K562 (cell line): ENCODE results near the gene EDEM2. TPM values are rescaled to one million over a fixed set of nuclear protein-coding genes. Genes with fewer than 3 reads are reported as not detected.

ENCODE experiments used
- TAF15 ChIP-seq: fragments of 200-400 bp; formaldehyde crosslinking; IDR thresholded peaks from 2 replicates; pipeline ENCODE4 v1.6.1; 2017; ENCODE audit warnings: mild to moderate bottlenecking, low read depth, low read length, moderate library complexity
- ZNF24 ChIP-seq: fragments of 450-650 bp; IDR thresholded peaks from 2 replicates; pipeline ENCODE4 v1.6.1; 2016
- ZNF274 ChIP-seq: IDR thresholded peaks from 2 replicates; pipeline ENCODE4 v1.6.1; 2011; ENCODE audit warnings: low read depth, mild to moderate bottlenecking, low read length, moderate library complexity, borderline replicate concordance
- ZNF780A ChIP-seq: fragments of 250-450 bp; sonication (Bioruptor Pico); IDR thresholded peaks from 2 replicates; pipeline ENCODE4 v1.5.0; 2021; ENCODE audit warnings: mild to moderate bottlenecking
- polyA plus RNA-seq, 8 experiments: library from polyadenylated mRNA; depleted of rRNA in 4 of 8; stranded (reverse) in 5 of 8; unstranded in 3 of 8; fragments of >200 nt; fragmentation: Nextera tagmentation in 2 of 8; fragmentation: Illumina TruSeq in 1 of 8; extraction: Ambion mirVana in 2 of 8; extraction: Trizol in 1 of 8; gene quantifications; 2 replicates each; pipeline versions ENCODE4 v1.2.1 to v1.2.3, GENCODE V29; 2011 to 2014; ENCODE audit warnings: inconsistent platforms in 1 of 8, missing spikeins in 1 of 8
- total RNA-seq, 7 experiments: library from RNA; depleted of rRNA in 6 of 7; stranded (reverse); fragments of >200 nt in 6 of 7; fragmentation: Illumina TruSeq in 2 of 7; extraction: Trizol in 2 of 7; gene quantifications; 2 replicates each; pipeline versions ENCODE4 v1.2.1 to v1.2.3, GENCODE V29; 2011 to 2021; ENCODE audit warnings: low replicate concordance in 1 of 7
- TF ChIP-seq, protein P1 (sequence below), 2 experiments: fragments of 450-650 bp; IDR thresholded peaks; 2 replicates each; pipeline ENCODE4 v1.6.1; 2016; ENCODE audit warnings: mild to moderate bottlenecking in 2 of 2, borderline replicate concordance in 1 of 2, low read depth in 1 of 2, moderate library complexity in 1 of 2
- TF ChIP-seq, protein P2 (sequence below): fragments of 450-650 bp; IDR thresholded peaks from 2 replicates; pipeline ENCODE4 v1.6.1; 2016; ENCODE audit warnings: mild to moderate bottlenecking, moderate library complexity

The EDEM2 gene
- total and polyA plus RNA-seq, 9 of the 15 experiments (the other 6 are each of a cell fraction or from before 2014, with no cell fraction given), result 6.9 to 11.0 (median 9.7) TPM

DNA sequence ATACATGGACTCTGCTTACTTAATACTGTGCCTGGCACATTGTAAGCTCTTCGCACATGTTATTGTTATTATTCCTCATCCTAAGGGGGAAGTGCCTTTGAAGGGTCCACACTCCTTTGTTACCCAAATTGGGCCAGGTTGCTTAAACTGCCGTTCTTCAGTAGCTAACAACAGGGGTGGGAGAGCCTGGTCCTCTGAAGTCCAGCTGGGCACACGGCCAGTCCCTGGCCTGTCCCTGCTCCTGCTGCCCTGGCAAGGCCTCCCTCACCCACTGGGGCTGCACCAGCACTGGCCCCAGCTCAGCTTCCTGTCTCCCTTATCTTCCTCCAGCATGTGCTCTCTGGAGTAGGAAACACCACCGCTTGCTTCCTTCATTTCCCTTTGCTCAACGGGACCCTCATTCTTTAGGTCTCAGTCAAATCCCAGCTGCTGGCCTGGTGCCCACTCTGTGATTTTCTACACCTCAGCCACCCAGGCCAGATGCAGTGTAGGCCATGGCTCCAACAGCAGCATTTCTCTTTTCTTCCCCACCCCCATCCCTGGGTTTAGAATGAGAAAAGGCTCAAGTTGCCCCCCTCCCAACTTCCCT lies 19.2 kb upstream of the EDEM2 start (continued):
- TF ChIP-seq, protein P1, sequence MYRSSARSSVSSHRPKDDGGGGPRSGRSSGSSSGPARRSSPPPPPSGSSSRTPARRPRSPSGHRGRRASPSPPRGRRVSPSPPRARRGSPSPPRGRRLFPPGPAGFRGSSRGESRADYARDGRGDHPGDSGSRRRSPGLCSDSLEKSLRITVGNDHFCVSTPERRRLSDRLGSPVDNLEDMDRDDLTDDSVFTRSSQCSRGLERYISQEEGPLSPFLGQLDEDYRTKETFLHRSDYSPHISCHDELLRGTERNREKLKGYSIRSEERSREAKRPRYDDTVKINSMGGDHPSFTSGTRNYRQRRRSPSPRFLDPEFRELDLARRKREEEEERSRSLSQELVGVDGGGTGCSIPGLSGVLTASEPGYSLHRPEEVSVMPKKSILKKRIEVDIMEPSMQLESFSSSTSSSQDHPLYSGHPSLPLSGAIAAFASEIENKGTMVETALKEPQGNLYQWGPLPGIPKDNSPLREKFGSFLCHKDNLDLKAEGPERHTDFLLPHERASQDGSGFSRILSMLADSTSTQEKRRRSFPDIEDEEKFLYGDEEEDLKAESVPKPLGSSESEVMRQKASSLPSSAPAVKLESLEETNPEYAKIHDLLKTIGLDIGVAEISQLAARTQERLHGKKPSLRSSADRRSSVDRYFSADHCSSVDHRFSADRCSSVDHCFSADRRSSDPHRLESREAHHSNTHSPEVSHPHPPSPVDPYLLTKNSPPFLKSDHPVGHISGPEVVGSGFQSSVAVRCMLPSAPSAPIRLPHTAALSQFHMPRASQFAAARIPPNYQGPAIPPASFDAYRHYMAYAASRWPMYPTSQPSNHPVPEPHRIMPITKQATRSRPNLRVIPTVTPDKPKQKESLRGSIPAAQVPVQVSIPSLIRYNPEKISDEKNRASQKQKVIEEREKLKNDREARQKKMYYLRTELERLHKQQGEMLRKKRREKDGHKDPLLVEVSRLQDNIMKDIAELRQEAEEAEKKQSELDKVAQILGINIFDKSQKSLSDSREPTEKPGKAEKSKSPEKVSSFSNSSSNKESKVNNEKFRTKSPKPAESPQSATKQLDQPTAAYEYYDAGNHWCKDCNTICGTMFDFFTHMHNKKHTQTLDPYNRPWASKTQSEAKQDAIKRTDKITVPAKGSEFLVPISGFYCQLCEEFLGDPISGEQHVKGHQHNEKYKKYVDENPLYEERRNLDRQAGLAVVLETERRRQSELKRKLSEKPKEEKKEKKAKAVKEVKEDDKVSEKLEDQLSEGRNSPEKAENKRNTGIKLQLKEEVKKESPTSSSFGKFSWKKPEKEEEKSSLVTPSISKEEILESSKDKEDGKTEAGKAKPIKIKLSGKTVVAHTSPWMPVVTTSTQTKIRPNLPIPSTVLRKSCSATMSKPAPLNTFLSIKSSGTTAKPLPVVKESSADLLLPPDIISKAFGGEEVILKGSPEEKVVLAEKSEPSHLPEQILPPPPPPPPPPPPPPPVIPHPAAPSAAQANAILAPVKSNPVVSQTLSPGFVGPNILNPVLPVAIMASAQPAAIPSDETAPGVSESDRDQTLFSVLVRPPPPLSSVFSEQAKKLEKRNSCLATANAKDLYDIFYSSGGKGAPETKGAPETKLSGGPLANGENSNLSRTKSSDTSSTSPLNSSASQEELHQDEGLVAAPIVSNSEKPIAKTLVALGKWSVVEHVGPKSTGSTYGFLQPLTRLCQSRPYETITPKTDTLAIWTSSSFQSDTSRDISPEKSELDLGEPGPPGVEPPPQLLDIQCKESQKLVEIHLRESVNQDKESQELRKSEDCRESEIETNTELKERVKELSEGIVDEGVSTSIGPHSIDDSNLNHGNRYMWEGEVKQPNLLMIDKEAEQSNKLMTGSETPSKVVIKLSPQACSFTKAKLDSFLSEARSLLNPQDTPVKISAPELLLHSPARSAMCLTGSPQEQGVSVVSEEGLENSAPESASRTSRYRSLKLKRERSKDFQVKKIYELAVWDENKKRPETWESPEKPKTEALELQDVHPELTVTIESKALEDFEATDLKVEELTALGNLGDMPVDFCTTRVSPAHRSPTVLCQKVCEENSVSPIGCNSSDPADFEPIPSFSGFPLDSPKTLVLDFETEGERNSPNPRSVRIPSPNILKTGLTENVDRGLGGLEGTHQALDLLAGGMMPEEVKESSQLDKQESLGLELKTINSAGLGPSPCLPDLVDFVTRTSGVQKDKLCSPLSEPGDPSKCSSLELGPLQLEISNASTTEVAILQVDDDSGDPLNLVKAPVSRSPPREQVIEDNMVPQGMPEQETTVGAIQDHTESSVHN (IDR thresholded peaks at IDR 0.05; ENCODE audit: borderline replicate concordance in 1 of 2, low read depth in 1 of 2), result no peak
- TF ChIP-seq ZNF780A (CRISPR knock-in tag), result no peak
- TF ChIP-seq TAF15, result no peak
- TF ChIP-seq, protein P2, sequence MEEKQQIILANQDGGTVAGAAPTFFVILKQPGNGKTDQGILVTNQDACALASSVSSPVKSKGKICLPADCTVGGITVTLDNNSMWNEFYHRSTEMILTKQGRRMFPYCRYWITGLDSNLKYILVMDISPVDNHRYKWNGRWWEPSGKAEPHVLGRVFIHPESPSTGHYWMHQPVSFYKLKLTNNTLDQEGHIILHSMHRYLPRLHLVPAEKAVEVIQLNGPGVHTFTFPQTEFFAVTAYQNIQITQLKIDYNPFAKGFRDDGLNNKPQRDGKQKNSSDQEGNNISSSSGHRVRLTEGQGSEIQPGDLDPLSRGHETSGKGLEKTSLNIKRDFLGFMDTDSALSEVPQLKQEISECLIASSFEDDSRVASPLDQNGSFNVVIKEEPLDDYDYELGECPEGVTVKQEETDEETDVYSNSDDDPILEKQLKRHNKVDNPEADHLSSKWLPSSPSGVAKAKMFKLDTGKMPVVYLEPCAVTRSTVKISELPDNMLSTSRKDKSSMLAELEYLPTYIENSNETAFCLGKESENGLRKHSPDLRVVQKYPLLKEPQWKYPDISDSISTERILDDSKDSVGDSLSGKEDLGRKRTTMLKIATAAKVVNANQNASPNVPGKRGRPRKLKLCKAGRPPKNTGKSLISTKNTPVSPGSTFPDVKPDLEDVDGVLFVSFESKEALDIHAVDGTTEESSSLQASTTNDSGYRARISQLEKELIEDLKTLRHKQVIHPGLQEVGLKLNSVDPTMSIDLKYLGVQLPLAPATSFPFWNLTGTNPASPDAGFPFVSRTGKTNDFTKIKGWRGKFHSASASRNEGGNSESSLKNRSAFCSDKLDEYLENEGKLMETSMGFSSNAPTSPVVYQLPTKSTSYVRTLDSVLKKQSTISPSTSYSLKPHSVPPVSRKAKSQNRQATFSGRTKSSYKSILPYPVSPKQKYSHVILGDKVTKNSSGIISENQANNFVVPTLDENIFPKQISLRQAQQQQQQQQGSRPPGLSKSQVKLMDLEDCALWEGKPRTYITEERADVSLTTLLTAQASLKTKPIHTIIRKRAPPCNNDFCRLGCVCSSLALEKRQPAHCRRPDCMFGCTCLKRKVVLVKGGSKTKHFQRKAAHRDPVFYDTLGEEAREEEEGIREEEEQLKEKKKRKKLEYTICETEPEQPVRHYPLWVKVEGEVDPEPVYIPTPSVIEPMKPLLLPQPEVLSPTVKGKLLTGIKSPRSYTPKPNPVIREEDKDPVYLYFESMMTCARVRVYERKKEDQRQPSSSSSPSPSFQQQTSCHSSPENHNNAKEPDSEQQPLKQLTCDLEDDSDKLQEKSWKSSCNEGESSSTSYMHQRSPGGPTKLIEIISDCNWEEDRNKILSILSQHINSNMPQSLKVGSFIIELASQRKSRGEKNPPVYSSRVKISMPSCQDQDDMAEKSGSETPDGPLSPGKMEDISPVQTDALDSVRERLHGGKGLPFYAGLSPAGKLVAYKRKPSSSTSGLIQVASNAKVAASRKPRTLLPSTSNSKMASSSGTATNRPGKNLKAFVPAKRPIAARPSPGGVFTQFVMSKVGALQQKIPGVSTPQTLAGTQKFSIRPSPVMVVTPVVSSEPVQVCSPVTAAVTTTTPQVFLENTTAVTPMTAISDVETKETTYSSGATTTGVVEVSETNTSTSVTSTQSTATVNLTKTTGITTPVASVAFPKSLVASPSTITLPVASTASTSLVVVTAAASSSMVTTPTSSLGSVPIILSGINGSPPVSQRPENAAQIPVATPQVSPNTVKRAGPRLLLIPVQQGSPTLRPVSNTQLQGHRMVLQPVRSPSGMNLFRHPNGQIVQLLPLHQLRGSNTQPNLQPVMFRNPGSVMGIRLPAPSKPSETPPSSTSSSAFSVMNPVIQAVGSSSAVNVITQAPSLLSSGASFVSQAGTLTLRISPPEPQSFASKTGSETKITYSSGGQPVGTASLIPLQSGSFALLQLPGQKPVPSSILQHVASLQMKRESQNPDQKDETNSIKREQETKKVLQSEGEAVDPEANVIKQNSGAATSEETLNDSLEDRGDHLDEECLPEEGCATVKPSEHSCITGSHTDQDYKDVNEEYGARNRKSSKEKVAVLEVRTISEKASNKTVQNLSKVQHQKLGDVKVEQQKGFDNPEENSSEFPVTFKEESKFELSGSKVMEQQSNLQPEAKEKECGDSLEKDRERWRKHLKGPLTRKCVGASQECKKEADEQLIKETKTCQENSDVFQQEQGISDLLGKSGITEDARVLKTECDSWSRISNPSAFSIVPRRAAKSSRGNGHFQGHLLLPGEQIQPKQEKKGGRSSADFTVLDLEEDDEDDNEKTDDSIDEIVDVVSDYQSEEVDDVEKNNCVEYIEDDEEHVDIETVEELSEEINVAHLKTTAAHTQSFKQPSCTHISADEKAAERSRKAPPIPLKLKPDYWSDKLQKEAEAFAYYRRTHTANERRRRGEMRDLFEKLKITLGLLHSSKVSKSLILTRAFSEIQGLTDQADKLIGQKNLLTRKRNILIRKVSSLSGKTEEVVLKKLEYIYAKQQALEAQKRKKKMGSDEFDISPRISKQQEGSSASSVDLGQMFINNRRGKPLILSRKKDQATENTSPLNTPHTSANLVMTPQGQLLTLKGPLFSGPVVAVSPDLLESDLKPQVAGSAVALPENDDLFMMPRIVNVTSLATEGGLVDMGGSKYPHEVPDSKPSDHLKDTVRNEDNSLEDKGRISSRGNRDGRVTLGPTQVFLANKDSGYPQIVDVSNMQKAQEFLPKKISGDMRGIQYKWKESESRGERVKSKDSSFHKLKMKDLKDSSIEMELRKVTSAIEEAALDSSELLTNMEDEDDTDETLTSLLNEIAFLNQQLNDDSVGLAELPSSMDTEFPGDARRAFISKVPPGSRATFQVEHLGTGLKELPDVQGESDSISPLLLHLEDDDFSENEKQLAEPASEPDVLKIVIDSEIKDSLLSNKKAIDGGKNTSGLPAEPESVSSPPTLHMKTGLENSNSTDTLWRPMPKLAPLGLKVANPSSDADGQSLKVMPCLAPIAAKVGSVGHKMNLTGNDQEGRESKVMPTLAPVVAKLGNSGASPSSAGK, result no peak
- no peak for TF ChIP-seq ZNF24
- no peak for TF ChIP-seq ZNF274
